MCF 10A (cell line): Measurements from ENCODE around the gene AARS2. TPM values are rescaled to one million over a fixed set of nuclear protein-coding genes. Genes with fewer than 3 reads are reported as not detected.
A peak's percentile ranks its signal among the peaks of the same experiment; 100 is the strongest.

Experiments
- BruUV-seq: library from RNA; stranded (reverse); fragments of 400-500 nt; replicated peaks from 2 replicates; lab custom pipeline; 2021; lab: Mats Ljungman, UMichigan
- CTCF ChIA-PET: fragments of 300-600 bp; sonication (Branson Sonifier 250); formaldehyde crosslinking; extraction: SDS; loops from one replicate; lab custom pipeline; 2021; ENCODE audit warnings: antibody characterized with exemption, inconsistent platforms; lab: Yijun Ruan, JAX
- POLR2A ChIA-PET: fragments of 300-600, 350-650 bp; sonication (Branson Sonifier 250); formaldehyde crosslinking; extraction: SDS; loops from one replicate; lab custom pipeline; 2020; ENCODE audit warnings: antibody characterized with exemption, inconsistent platforms; lab: Yijun Ruan, JAX
- DNase-seq: peaks from one replicate; pipeline ENCODE4 v3.0.0-alpha.2; 2018; ENCODE audit not compliant: unreplicated experiment
- H3K27ac Mint-ChIP-seq: one replicate; pipeline ENCODE4 v1.8.0; 2022; ENCODE audit warnings: mild to moderate bottlenecking, low read depth, mixed read lengths; ENCODE audit not compliant: unreplicated experiment
- H3K27me3 Mint-ChIP-seq: one replicate; pipeline ENCODE4 v1.8.0; 2022; ENCODE audit warnings: mixed read lengths; ENCODE audit not compliant: insufficient read depth, unreplicated experiment
- H3K36me3 Mint-ChIP-seq: one replicate; pipeline ENCODE4 v1.8.0; 2022; ENCODE audit warnings: mild to moderate bottlenecking, moderate library complexity, mixed read lengths; ENCODE audit not compliant: insufficient read depth, unreplicated experiment
- H3K4me1 Mint-ChIP-seq: one replicate; pipeline ENCODE4 v1.8.0; 2022; ENCODE audit warnings: mixed read lengths; ENCODE audit not compliant: insufficient read depth, unreplicated experiment
- H3K4me3 Mint-ChIP-seq: one replicate; pipeline ENCODE4 v1.8.0; 2022; ENCODE audit warnings: mild to moderate bottlenecking, moderate library complexity, mixed read lengths; ENCODE audit not compliant: unreplicated experiment
- H3K9me3 Mint-ChIP-seq: one replicate; pipeline ENCODE4 v1.8.0; 2022; ENCODE audit warnings: mixed read lengths; ENCODE audit not compliant: unreplicated experiment
- CTCF ChIP-seq: fragments of 200-600 bp; IDR thresholded peaks from one replicate; pipeline ENCODE4 v1.8.0; 2022; ENCODE audit warnings: antibody characterized with exemption, mild to moderate bottlenecking; ENCODE audit not compliant: unreplicated experiment
- intact Hi-C: fragments of 100-400 bp; cut with micrococcal nuclease; formaldehyde crosslinking; loops from 2 replicates; pipeline ENCODE4 v1.14.1; 2022
- total RNA-seq: library from RNA; stranded (reverse); gene quantifications from 2 replicates; pipeline ENCODE4 v1.2.3, GENCODE V29; 2022

Gene AARS2
- total RNA-seq, 1 experiment from 2014 or later, result 15.5 TPM

GRCh38 chr6:44338228-44339122 is 25.3 kb upstream of the AARS2 start:
- H3K9me3 Mint-ChIP-seq, result no peaks in the 10 kb centered on the region
- ChIA-PET POLR2A (interaction anchor here (0.9 to 2.7 kb wide), 5 partner anchors 26 to 74 kb away, joined by 3 to 22 read pairs (median 7); partner anchors contain the start of genes AARS2 and CDC5L), CTCF (interaction anchor here (0.6 to 9.8 kb wide), 45 partner anchors 8 to 564 kb away, joined by 3 to 214 read pairs (median 4); partner anchors contain the start of genes AARS2, CDC5L, NFKBIE and SLC35B2)
- DNase-seq, result peak; percentile 77
- peaks cover 40% of the 10 kb centered on the region for H3K27me3 Mint-ChIP-seq
- H3K27ac Mint-ChIP-seq, result no peak overlapping the region
- intact Hi-C loops, result loop anchor here (1.0 to 2.0 kb wide), 4 partner anchors 70 to 569 kb away; no protein-coding TSS in a partner anchor
- no peaks in the 10 kb centered on the region for H3K4me1 Mint-ChIP-seq
- no peaks in the 10 kb centered on the region for H3K36me3 Mint-ChIP-seq
- BruUV-seq, result no TSS peak
- no peak overlapping the region for H3K4me3 Mint-ChIP-seq
- TF ChIP-seq CTCF, result peak; percentile 60

- no peak overlapping the region for H3K27ac Mint-ChIP-seq
- no TSS peak for BruUV-seq
- no peak for DNase-seq
- no peak overlapping the region for H3K4me3 Mint-ChIP-seq
- H3K27me3 Mint-ChIP-seq, result peaks cover 25% of the 10 kb centered on the region
- no peaks in the 10 kb centered on the region for H3K36me3 Mint-ChIP-seq
- POLR2A ChIA-PET, result interaction anchor here (0.7 kb wide), 1 partner anchor 88 kb away, joined by 3 read pairs; no protein-coding TSS in a partner anchor
- H3K9me3 Mint-ChIP-seq, result no peaks in the 10 kb centered on the region
- intact Hi-C loops, result no loop called here
- no peak for TF ChIP-seq CTCF
- H3K4me1 Mint-ChIP-seq, result no peaks in the 10 kb centered on the region
- CTCF ChIA-PET, result interaction anchor here (0.7 to 9.8 kb wide), 7 partner anchors 10 to 102 kb away, joined by 3 to 214 read pairs (median 3); partner anchors contain the start of genes AARS2, NFKBIE and TMEM151B
Observed at GRCh38 chr6:44335631-44336030, 22.5 kb upstream of the AARS2 start.

GRCh38 chr6:44333942-44334341 is 20.8 kb upstream of the AARS2 start:
- ChIA-PET POLR2A (no interaction called here), CTCF (interaction anchor here (0.5 to 9.8 kb wide), 5 partner anchors 21 to 161 kb away, joined by 3 to 214 read pairs (median 7); partner anchors contain the start of genes AARS2, NFKBIE and TMEM151B)
- BruUV-seq, result no TSS peak
- Mint-ChIP-seq H3K27ac (no peak overlapping the region), H3K4me1 (no peaks in the 10 kb centered on the region), H3K4me3 (no peak overlapping the region), H3K36me3 (no peaks in the 10 kb centered on the region), H3K9me3 (no peaks in the 10 kb centered on the region), H3K27me3 (peaks cover 31% of the 10 kb centered on the region)
- intact Hi-C loops, result no loop called here
- TF ChIP-seq CTCF, result no peak
- DNase-seq, result peak; percentile 19
